ENCODE data around the gene COL13A1. TPM values are rescaled to one million over a fixed set of nuclear protein-coding genes. Genes with fewer than 3 reads are reported as not detected.

COL13A1 gene
- total RNA-seq, 1 donor from 2014 or later = 25.6 TPM

- H3K27me3 Mint-ChIP-seq (ENCODE audit: low read depth) = no peaks in the 10 kb centered on the region
- peaks cover 37% of the 10 kb centered on the region for H3K4me1 Mint-ChIP-seq (ENCODE audit: low read depth)
- no peak overlapping the region for H3K4me3 Mint-ChIP-seq (ENCODE audit: unreplicated experiment)
- no peak for TF ChIP-seq CTCF (IDR thresholded peaks at IDR 0.05)
- H3K36me3 Mint-ChIP-seq (ENCODE audit: low read depth) = no peaks in the 10 kb centered on the region
- H3K27ac Mint-ChIP-seq (ENCODE audit: unreplicated experiment) = peak overlapping the region; percentile 88
- H3K9me3 Mint-ChIP-seq (ENCODE audit: low read depth) = no peaks in the 10 kb centered on the region
- no peak for DNase-seq (ENCODE audit: low spot score)
Observed at GRCh38 chr10:69758310-69758728, 43.4 kb upstream of the COL13A1 start.

DNA sequence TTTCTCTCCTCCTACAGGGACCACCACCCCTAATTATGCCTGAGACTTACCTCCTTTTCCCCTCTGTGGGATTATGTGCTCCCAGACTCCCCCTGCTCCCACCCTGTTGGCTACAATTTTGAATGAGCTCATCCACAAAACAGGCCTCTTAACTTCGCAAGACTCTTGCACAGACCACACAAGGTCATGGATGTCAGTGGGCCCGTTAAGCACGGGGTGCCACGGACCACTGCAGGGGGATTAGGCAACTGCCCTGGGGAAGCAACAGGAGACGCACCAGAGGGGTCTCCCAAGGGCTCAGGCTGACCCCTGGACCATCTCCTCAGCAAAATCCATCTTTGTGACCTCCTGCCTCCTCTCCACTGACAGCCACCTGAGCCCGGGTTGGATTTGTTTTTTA lies 42.1 kb upstream of the COL13A1 start:
- Mint-ChIP-seq H3K4me3 (ENCODE audit: unreplicated experiment) (no peak overlapping the region), H3K9me3 (ENCODE audit: low read depth) (no peaks in the 10 kb centered on the region), H3K4me1 (ENCODE audit: low read depth) (peaks cover 37% of the 10 kb centered on the region), H3K27ac (ENCODE audit: unreplicated experiment) (no peak overlapping the region), H3K36me3 (ENCODE audit: low read depth) (no peaks in the 10 kb centered on the region), H3K27me3 (ENCODE audit: low read depth) (no peaks in the 10 kb centered on the region)
- TF ChIP-seq CTCF (IDR thresholded peaks at IDR 0.05) = no peak
- no peak for DNase-seq (ENCODE audit: low spot score)

DNA sequence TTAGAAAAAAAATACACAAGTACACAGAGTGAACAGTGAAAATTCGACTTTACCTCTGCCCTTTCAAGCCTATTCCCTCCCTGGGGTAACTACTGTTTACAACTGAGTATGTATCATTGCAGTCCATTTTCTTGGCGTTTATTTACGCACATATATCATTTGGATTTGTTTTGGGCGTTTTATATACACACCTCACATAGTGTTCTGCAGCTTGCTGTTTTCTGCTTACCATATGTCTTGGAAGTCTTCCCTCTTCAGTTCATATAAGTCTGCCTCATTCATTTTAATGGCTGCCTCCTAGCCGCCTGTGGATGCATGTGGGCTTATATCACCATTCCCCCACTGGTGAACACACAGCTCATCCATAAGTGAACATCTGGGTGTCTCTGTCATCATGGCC lies 41.6 kb upstream of the COL13A1 start:
- H3K9me3 Mint-ChIP-seq (ENCODE audit: low read depth) = no peaks in the 10 kb centered on the region
- no peaks in the 10 kb centered on the region for H3K27me3 Mint-ChIP-seq (ENCODE audit: low read depth)
- DNase-seq (ENCODE audit: low spot score) = no peak
- no peaks in the 10 kb centered on the region for H3K36me3 Mint-ChIP-seq (ENCODE audit: low read depth)
- H3K4me1 Mint-ChIP-seq (ENCODE audit: low read depth) = peaks cover 37% of the 10 kb centered on the region
- H3K27ac Mint-ChIP-seq (ENCODE audit: unreplicated experiment) = no peak overlapping the region
- no peak for TF ChIP-seq CTCF (IDR thresholded peaks at IDR 0.05)
- H3K4me3 Mint-ChIP-seq (ENCODE audit: unreplicated experiment) = no peak overlapping the region

GRCh38 chr10:69761320-69761719 lies 40.4 kb upstream of the COL13A1 start:
- H3K9me3 Mint-ChIP-seq (ENCODE audit: low read depth) = no peaks in the 10 kb centered on the region
- no peak for DNase-seq (ENCODE audit: low spot score)
- no peak overlapping the region for H3K4me3 Mint-ChIP-seq (ENCODE audit: unreplicated experiment)
- H3K4me1 Mint-ChIP-seq (ENCODE audit: low read depth) = peaks cover 41% of the 10 kb centered on the region
- no peak overlapping the region for H3K27ac Mint-ChIP-seq (ENCODE audit: unreplicated experiment)
- TF ChIP-seq CTCF (IDR thresholded peaks at IDR 0.05) = no peak
- H3K27me3 Mint-ChIP-seq (ENCODE audit: low read depth) = no peaks in the 10 kb centered on the region
- H3K36me3 Mint-ChIP-seq (ENCODE audit: low read depth) = no peaks in the 10 kb centered on the region

DNA sequence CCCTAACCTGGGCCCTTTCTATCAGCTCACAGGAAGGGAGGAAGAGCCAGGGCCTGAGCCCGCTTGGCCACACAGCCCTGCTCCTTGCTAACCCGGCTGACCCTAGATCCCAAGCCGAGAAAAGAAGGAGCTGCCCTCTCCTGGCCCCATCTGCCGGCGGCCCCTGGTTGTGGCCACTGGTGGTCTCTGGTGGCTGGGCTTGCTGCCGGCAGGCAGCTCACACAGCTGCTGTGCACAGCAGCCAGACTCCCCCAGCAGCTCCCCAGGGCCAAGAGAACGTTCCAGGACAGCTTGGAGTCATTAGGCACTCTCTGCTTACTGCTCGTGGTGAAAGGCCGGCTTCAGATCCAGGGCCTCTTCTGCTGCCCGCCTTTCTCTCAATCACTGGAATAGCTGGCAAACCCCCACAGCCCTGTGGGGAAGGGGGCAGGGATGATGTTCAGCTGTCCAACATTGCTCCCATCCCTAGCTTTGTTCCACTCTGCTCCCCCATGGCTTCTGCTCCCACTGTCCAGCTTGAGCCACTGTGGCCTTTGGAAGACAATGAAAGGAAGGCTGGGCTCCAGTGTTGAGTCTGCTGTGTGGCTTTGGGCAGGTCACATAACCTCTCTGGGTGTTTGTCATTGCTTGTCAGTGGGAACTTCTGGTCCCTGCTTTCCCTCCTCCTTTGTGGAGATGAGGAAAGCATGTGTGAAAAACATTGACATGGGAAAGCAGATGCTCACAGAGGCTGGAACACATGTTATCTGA lies 35.4 kb upstream of the COL13A1 start:
- no peak for DNase-seq (ENCODE audit: low spot score)
- H3K27ac Mint-ChIP-seq (ENCODE audit: unreplicated experiment) = no peak overlapping the region
- no peaks in the 10 kb centered on the region for H3K27me3 Mint-ChIP-seq (ENCODE audit: low read depth)
- H3K4me1 Mint-ChIP-seq (ENCODE audit: low read depth) = peaks cover 44% of the 10 kb centered on the region
- H3K36me3 Mint-ChIP-seq (ENCODE audit: low read depth) = no peaks in the 10 kb centered on the region
- peak; percentile 25 for TF ChIP-seq CTCF (IDR thresholded peaks at IDR 0.05)
- no peak overlapping the region for H3K4me3 Mint-ChIP-seq (ENCODE audit: unreplicated experiment)
- no peaks in the 10 kb centered on the region for H3K9me3 Mint-ChIP-seq (ENCODE audit: low read depth)

Data from chondrocyte (in vitro differentiated cells).